ENCODE data around the gene PLCXD1.
"Not testable (repeated sequence)": the region's sequence is repeated elsewhere in the genome, so short reads cannot be mapped to it uniquely, and the experiment has no call there.

Gene PLCXD1

GRCh38 chrX:292900-293897 is 12.0 kb downstream of the PLCXD1 start:
- DNase-seq (ENCODE audit: low read depth) = no peak

- DNase-seq (ENCODE audit: low read depth) = no peak
Observed at GRCh38 chrX:295136-295535, 14.0 kb downstream of the PLCXD1 start.

- DNase-seq (ENCODE audit: low read depth) = no peak
Observed at GRCh38 chrX:298993-299392, 17.8 kb downstream of the PLCXD1 start.

- DNase-seq (ENCODE audit: low read depth) = no peak
Observed at GRCh38 chrX:300334-300733, 19.2 kb downstream of the PLCXD1 start.

GRCh38 chrX:302975-303374 is 21.8 kb downstream of the PLCXD1 start:
- DNase-seq (ENCODE audit: low read depth) = no peak

GRCh38 chrX:305781-306613 is 24.8 kb downstream of the PLCXD1 start:
- not testable (repeated sequence) for DNase-seq (ENCODE audit: low read depth)

GRCh38 chrX:306614-307251 is 25.6 kb downstream of the PLCXD1 start:
- DNase-seq (ENCODE audit: low read depth) = not testable (repeated sequence)

GRCh38 chrX:307261-308111 is 26.3 kb downstream of the PLCXD1 start:
- DNase-seq (ENCODE audit: low read depth) = no peak

- DNase-seq (ENCODE audit: low read depth) = no peak
Observed at GRCh38 chrX:308821-309520, 27.8 kb downstream of the PLCXD1 start.

- DNase-seq (ENCODE audit: low read depth) = no peak
Observed at GRCh38 chrX:310621-311155, 29.5 kb downstream of the PLCXD1 start.

GRCh38 chrX:311156-312129 is 30.3 kb downstream of the PLCXD1 start:
- no peak for DNase-seq (ENCODE audit: low read depth)

GRCh38 chrX:312621-313331 is 31.6 kb downstream of the PLCXD1 start:
- no peak for DNase-seq (ENCODE audit: low read depth)

GRCh38 chrX:313546-313945 is 32.4 kb downstream of the PLCXD1 start:
- DNase-seq (ENCODE audit: low read depth) = no peak

- DNase-seq (ENCODE audit: low read depth) = no peak
Observed at GRCh38 chrX:314049-314448, 32.9 kb downstream of the PLCXD1 start.

GRCh38 chrX:314781-315595 is 33.8 kb downstream of the PLCXD1 start:
- DNase-seq (ENCODE audit: low read depth) = no peak

- DNase-seq (ENCODE audit: low read depth) = no peak
Observed at GRCh38 chrX:316351-317325, 35.5 kb downstream of the PLCXD1 start.

Measured in stimulated activated CD8-positive, alpha-beta memory T cell treated with anti-CD3 and anti-CD28 coated beads, Interleukin-4, amount 100 ng/mL, for 24 hours (primary cell).